ENCODE data around the gene SSBP3.

Gene SSBP3

GRCh38 chr1:54387419-54387818 is 18.8 kb downstream of the SSBP3 start:
- no peak overlapping the region for H3K4me3 ChIP-seq (ENCODE audit: control insufficient read depth, low read depth, low read length)
- TF ChIP-seq, protein P1, sequence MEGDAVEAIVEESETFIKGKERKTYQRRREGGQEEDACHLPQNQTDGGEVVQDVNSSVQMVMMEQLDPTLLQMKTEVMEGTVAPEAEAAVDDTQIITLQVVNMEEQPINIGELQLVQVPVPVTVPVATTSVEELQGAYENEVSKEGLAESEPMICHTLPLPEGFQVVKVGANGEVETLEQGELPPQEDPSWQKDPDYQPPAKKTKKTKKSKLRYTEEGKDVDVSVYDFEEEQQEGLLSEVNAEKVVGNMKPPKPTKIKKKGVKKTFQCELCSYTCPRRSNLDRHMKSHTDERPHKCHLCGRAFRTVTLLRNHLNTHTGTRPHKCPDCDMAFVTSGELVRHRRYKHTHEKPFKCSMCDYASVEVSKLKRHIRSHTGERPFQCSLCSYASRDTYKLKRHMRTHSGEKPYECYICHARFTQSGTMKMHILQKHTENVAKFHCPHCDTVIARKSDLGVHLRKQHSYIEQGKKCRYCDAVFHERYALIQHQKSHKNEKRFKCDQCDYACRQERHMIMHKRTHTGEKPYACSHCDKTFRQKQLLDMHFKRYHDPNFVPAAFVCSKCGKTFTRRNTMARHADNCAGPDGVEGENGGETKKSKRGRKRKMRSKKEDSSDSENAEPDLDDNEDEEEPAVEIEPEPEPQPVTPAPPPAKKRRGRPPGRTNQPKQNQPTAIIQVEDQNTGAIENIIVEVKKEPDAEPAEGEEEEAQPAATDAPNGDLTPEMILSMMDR (IDR thresholded peaks at IDR 0.05; ENCODE audit: control insufficient read depth, insufficient read depth, low read depth, low read length, missing control alignments): no peak
- no peak for DNase-seq (ENCODE audit: low read depth)

DNA sequence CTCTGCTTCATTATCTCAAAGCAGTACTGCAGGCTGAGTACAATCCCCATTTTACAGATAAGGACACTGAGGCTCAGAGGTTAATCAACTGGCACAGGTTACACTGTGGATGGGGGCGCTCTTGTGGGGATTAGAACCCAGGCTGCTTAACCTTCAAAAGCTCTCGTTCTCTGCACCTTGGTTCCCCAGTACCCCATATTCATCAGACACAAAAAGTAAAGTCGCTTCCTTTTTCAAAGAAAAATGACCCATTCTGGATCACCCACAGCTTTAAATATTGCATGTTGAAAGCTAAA is 20.5 kb downstream of the SSBP3 start:
- H3K4me3 ChIP-seq (ENCODE audit: control insufficient read depth, low read depth, low read length): no peak overlapping the region
- TF ChIP-seq, protein P1 (IDR thresholded peaks at IDR 0.05; ENCODE audit: control insufficient read depth, insufficient read depth, low read depth, low read length, missing control alignments): no peak
- no peak for DNase-seq (ENCODE audit: low read depth)

DNA sequence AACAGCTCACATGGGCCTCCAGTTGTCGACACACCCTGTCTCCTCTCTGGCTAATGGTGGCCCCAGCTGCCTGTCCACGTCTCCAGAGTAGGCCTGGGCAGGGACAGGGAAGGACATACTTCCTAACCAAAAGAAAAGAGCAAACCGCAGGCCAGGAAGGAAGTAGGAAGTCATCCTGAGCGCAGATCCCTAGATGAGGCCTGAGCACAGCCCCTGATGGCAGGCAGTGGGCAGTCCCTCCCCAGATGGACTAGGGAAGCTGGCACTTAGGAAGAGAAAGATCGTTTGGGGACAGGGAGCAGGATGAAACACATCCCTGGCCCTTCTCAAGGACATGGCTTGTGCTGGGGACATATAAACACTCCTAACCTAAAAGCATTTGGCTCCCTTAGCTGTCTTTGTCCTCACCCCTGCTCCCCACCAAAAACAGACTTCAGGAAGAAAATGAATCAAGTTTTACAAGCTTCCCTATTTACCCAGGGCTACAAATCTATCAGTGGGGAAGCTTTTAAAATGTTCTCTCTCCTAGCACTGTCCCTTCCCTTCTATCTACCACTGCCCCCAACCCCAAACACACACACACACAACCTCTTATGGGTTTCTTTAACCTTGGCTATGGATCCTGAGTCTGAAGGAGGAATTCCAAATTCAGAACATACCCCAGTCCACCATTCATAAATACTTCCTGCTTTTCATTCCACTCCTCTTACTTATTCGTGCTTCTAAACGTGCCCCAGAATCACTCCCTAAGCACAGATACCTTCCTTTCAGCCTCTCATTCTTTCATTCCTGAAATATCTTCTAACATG is 21.1 kb downstream of the SSBP3 start:
- DNase-seq (ENCODE audit: low read depth): no peak
- TF ChIP-seq, protein P1 (IDR thresholded peaks at IDR 0.05; ENCODE audit: control insufficient read depth, insufficient read depth, low read depth, low read length, missing control alignments): no peak
- H3K4me3 ChIP-seq (ENCODE audit: control insufficient read depth, low read depth, low read length): no peak overlapping the region

DNA sequence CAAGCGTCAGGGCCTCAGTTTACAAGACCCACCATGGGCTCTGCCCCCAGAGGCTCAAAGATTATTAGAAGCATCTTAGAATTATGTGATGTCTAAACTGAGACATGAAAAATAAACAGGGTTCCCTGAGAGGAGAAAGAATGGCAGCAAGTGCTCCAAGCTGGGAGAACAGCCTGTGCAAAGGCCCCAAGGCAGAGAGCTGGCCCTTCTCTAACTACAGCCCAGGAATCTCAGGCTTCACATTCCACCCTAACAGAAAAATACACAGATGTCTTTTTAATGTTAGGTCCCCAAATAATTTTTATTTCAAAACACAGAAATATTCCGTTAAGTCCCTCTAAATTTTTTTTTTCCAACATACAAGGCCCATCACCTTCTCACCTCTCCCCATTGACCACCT is 21.7 kb downstream of the SSBP3 start:
- no peak overlapping the region for H3K4me3 ChIP-seq (ENCODE audit: control insufficient read depth, low read depth, low read length)
- TF ChIP-seq, protein P1 (IDR thresholded peaks at IDR 0.05; ENCODE audit: control insufficient read depth, insufficient read depth, low read depth, low read length, missing control alignments): no peak
- no peak for DNase-seq (ENCODE audit: low read depth)

GRCh38 chr1:54381524-54381923 is 24.7 kb downstream of the SSBP3 start:
- no peak overlapping the region for H3K4me3 ChIP-seq (ENCODE audit: control insufficient read depth, low read depth, low read length)
- TF ChIP-seq, protein P1 (IDR thresholded peaks at IDR 0.05; ENCODE audit: control insufficient read depth, insufficient read depth, low read depth, low read length, missing control alignments): no peak
- DNase-seq (ENCODE audit: low read depth): no peak

GRCh38 chr1:54380290-54380882 is 25.8 kb downstream of the SSBP3 start:
- TF ChIP-seq, protein P1 (IDR thresholded peaks at IDR 0.05; ENCODE audit: control insufficient read depth, insufficient read depth, low read depth, low read length, missing control alignments): no peak

More at GRCh38 chr1:54380290-54380882, 25.8 kb downstream of the SSBP3 start:
- no peak for DNase-seq (ENCODE audit: low read depth)
- H3K4me3 ChIP-seq (ENCODE audit: control insufficient read depth, low read depth, low read length): no peak overlapping the region
